HepG2 (cell line): ENCODE results near the gene BCAS3.

Experiments
- BRD4 ChIP-seq: sonication (generic); formaldehyde crosslinking; IDR thresholded peaks from 2 replicates; pipeline ENCODE4 v1.4.0; 2020; ENCODE audit warnings: missing genetic modification reagents
- MAZ ChIP-seq, 2 experiments: sonication (generic) in 1 of 2; formaldehyde crosslinking in 1 of 2; IDR thresholded peaks; 2 replicates each; pipeline versions ENCODE4 v1.5.0 to v1.6.1; 2012 to 2020; ENCODE audit warnings: low read depth in 2 of 2, mild to moderate bottlenecking in 2 of 2, borderline replicate concordance in 1 of 2, improper control_type of control experiment in 1 of 2, low read length in 1 of 2, missing genetic modification reagents in 1 of 2, moderate library complexity in 1 of 2
- ZNF382 ChIP-seq: sonication (generic); formaldehyde crosslinking; IDR thresholded peaks from 2 replicates; pipeline ENCODE4 v1.5.0; 2020; ENCODE audit warnings: missing genetic modification reagents, mild to moderate bottlenecking, borderline replicate concordance
- ZNF891 ChIP-seq: sonication (generic); formaldehyde crosslinking; IDR thresholded peaks from 2 replicates; pipeline ENCODE4 v1.5.0; 2020; ENCODE audit warnings: mild to moderate bottlenecking, missing genetic modification reagents

GRCh38 chr17:61185385-61185784, 507.7 kb downstream of the BCAS3 start:
- no peak for TF ChIP-seq ZNF891 (CRISPR knock-in tag)
- no peak for TF ChIP-seq BRD4 (CRISPR knock-in tag)
- TF ChIP-seq MAZ (IDR thresholded peaks at IDR 0.05; ENCODE audit: borderline replicate concordance, low read depth, low read length): no peak
- no peak for TF ChIP-seq MAZ (CRISPR knock-in tag; IDR thresholded peaks at IDR 0.05; ENCODE audit: low read depth)
- TF ChIP-seq ZNF382 (CRISPR knock-in tag): no peak
